Measurements from ENCODE around the gene SIL1.

GRCh38 chr5:139078345-139078744 is 119.8 kb downstream of the SIL1 start:
- no peak for TF ChIP-seq EZH2 (IDR thresholded peaks at IDR 0.05; ENCODE audit: insufficient read depth, poor library complexity, severe bottlenecking)
- TF ChIP-seq EZH2phosphoT487 (IDR thresholded peaks at IDR 0.05; ENCODE audit: insufficient read depth, low read depth) = no peak
